HG02973 (cell line): Measurements from ENCODE around the gene GDAP1L1.
"Not testable (repeated sequence)": the region's sequence is repeated elsewhere in the genome, so short reads cannot be mapped to it uniquely, and the experiment has no call there.

Experiments used
- ATAC-seq: cut with Tn5 transposase; IDR thresholded peaks from one replicate; pipeline ENCODE4 v1.9.1; 2021; ENCODE audit warnings: moderate library complexity; ENCODE audit not compliant: unreplicated experiment

Gene GDAP1L1

DNA sequence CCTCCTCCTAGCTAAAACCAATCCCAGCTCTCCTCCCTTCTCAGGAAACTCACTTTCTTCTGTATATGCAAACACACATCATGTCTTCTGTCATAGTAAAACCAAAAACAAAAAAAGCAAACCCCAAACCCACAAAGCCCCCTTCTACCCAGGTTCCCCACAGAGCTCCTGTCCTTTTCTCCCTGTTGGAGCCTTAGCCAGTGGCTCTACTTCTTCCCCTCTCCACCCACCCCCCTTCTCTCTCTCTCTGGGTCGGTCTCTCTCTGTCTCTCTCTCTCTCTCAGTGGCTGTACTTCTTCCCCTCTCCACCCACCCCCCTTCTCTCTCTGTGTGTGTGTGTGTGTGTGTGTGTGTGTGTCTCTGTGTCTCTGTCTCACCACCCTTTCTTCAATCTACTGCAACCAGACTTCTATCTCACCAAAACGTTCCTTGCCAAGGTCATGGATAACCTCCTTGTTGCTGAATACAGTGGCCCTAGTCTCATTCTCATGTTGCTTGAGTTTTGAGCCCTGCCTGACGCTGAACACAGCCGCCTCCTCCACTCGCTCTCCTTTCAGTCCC is 27.9 kb upstream of the GDAP1L1 start:
- ATAC-seq: no peak

- no peak for ATAC-seq
Observed at GRCh38 chr20:44219791-44220190, 27.3 kb upstream of the GDAP1L1 start.

GRCh38 chr20:44221368-44221954 is 25.6 kb upstream of the GDAP1L1 start:
- no peak for ATAC-seq

DNA sequence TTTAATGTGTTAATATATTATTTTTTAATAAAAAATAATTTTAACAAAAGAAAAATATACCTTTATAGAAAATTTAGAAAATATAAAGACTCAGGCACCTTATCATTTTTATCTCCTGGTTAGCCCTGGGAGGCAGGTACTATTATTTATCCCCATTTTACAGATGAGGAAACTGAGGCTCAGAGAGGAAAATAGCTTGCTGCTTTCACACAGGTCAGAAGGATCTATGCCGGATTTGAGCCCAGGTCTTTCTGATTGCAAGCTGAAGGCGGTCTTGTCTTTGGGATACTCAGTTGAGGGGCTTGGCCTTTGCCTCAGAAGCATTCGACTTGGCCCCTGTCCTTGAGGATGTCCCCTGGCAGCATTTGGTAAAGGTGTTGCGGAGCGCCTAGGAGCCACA is 25.1 kb upstream of the GDAP1L1 start:
- no peak for ATAC-seq

- ATAC-seq: no peak
Observed at GRCh38 chr20:44222633-44223368, 24.3 kb upstream of the GDAP1L1 start.

DNA sequence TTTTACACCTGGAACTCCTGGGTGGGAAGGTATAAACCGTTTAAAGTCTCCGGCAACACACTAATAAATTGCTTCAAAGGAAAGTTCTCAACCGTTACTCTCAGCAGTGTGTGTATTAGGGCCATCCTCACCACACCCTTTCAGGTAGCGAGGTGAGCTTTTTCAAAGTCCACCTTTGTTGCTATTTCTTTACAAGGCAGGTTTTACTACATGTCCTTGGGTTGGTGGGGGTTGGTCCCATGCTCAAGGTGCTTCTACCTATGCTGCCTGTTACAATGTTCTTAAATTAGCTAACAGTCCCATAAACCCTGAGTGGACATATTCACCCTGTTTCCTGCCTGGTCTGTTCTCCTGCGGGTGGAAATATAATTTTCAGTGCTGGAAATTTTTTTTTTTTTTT is 23.4 kb upstream of the GDAP1L1 start:
- ATAC-seq: no peak

DNA sequence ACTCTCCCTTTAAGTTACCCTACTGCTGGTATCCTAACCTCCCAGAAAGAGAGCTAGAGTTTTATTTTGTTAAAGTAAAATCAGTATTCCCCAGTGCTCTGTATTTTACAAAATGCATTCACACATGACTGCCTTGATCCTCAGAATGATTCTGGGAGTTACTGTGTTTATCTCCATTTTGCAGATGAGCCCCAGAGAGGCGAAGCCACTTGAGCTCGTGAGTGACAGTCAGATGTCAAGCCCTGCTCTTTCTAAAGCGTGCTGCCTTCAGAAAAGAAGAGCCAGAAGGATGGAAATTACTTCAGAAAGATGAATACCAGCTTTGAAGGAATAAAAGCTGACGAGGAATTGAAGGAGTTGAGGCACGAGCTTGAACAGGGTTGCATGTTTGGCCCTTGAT is 22.5 kb upstream of the GDAP1L1 start:
- ATAC-seq: no peak

DNA sequence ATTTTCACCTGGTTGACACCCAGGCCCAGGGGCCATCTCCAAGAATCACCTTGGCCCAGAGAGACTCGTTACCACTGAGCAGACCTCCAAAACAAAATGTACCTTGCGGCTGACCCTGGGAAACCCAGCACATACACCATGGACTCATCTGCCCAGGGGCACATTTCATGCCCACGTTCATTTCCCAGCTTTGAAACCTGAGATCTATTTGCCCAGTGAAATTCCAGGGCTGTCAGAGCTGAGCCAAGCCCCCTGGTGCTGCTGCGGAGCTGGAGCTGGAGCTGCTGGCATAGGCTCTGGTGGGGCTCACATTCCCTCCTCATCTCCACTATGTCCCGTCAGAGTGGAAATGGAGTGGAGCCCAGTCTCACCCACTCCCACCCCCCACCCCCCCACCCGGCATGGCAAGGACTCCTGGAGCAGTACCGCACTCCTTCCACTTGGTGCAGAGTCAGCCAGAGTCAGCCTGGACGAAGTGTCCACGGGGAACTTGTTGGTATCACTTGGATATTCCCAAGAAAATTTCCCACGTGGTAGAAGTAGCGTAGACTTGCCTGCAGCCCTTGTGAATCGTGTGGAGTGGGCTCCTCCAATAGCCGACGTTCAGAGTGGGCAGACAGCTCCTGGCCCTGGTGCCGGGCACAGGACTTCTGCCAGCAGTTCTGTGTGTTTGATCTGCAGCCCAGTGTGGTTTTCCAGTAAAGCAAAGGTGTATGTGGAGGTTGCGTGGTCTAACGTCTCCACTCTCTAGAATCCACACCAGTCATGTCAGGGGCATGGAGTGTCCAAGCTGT is 18.4 kb upstream of the GDAP1L1 start:
- ATAC-seq: no peak

- no peak for ATAC-seq
Observed at GRCh38 chr20:44231193-44231592, 15.9 kb upstream of the GDAP1L1 start.

DNA sequence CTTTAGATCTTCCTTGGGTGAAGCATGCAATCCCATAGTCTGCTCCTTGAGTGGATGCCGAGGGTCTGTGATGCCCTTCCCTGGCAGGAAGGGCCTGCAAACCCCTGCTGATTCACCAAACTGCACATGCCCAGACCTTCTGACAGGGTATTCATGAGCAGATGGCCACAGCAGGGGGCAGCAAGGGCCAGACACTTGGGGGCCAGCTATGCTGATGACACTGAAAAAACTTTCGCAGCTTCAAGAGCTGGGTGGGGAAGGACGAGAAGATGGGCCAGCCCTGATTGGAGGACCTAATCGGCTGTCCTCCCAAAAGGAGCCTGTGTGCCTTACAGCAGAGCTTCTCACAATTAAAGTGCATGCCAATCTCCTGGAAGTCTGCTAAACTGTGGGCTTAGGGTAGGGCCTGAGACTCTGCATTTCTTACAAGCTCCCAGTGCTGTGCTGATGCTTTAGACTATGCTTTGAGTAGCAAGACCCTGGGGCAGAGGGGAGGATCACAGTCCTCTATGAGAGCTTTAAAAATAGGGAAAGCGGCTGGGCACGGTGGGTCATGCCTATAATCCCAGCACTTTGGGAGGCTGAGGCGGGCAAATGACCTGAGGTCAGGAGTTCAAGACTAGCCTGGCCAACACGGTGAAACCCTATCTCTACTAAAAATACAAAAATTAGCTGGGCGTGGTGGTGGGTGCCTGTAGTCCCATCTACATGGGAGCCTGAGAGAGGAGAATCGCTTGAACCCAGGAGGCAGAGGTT is 15.2 kb upstream of the GDAP1L1 start:
- ATAC-seq: no peak

GRCh38 chr20:44232469-44232856 is 14.6 kb upstream of the GDAP1L1 start:
- ATAC-seq: not testable (repeated sequence)

GRCh38 chr20:44233436-44234016 is 13.6 kb upstream of the GDAP1L1 start:
- ATAC-seq: no peak

- ATAC-seq: no peak
Observed at GRCh38 chr20:44234566-44235317, 12.4 kb upstream of the GDAP1L1 start.

DNA sequence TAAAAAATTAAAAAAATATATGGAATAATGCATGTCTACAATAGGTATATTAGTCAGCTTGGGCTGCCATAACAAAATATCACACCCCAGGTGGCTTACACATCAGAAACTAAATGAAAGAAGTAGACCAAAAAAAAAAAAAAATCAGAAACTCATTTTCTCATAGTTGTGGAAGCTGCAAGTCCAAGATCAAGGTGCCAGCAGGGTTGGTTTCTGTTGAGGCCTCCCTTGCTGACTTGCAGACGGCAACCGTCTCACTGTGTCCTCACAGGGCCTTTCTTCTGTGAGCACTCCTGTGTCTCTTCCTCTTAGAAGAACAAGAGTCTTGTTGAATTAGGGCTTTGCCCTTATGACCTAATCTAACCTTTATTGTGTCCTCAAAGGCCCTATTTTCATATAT is 11.4 kb upstream of the GDAP1L1 start:
- ATAC-seq: no peak

- ATAC-seq: not testable (repeated sequence)
Observed at GRCh38 chr20:44236840-44237239, 10.3 kb upstream of the GDAP1L1 start.

- ATAC-seq: no peak
Observed at GRCh38 chr20:44241796-44242195, 5.3 kb upstream of the GDAP1L1 start.

DNA sequence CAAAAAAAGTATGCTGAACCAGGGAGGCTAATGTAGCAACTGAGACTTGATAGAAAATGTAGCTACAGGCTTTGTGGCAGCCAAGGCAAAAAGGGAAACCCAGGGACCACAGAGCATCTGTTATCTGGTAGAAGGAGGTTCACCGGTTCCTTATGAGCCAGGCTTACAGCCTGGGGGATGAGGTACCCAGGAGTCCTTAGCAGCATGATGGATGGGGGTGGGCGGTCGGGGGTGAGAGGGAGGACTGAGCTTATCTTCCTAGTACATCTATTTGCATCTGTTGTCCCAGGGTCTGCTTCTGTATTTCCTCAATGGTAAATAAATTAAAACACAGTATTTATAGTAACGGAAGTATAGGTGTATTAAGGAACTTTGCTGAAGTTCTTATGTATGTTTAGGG is 1.1 kb upstream of the GDAP1L1 start:
- ATAC-seq: no peak

GRCh38 chr20:44247586-44248409 is 690 bp downstream of the GDAP1L1 start:
- no peak for ATAC-seq

GRCh38 chr20:44248410-44248759 is 1.3 kb downstream of the GDAP1L1 start:
- no peak for ATAC-seq
